T47D (cell line): ENCODE measurements around the gene KCNQ1.
A peak's percentile ranks its signal among the peaks of the same experiment; 100 is the strongest.

Experiments
- DNase-seq, 2 experiments: peaks; one replicate each; pipeline versions ENCODE4 v3.0.0 to v3.0.0-alpha.2; 2011 to 2012; ENCODE audit warnings: low read depth in 1 of 2, low spot score in 1 of 2
- JUND ChIP-seq: IDR thresholded peaks from 2 replicates; pipeline ENCODE4 v1.6.1; 2012; ENCODE audit warnings: low read depth
- in situ Hi-C: cut with HindIII; loops from 2 replicates; pipeline ENCODE4 v1.10.0; 2016; ENCODE audit warnings: low sequenced_read_pairs, low pct_unique_long_range_greater_than_20kb

The KCNQ1 gene

DNA sequence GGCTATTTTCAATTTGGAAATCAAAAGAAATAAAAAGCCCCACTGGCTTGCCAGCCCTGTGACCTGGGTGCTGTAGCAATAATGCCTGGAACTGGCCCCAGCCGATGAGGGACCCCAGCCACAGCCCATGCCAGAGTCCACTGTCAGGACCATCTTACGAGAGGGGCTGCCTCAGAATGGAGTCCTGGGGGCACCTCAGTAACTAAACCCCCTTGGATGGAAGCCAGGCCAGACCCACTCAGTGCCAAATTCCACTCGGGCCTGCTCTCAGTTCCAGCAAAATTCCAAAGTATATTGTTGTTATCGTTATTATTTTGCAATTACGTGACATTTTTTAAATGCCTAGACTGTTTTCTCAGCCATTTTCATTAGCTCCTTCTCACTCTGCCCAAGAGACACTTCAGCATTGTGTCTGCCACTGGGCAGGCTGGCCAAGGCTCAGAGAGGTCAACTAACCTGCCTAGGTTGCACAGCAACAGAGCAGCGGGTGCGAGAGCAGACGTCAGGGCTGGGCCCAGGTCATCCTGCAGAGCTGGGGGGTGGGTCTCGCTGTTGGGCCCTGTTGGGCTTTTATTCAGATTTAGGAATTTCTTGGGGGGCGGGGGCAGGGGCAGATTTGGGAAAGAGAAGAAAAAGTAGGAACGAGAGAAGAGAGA is 421.2 kb downstream of the KCNQ1 start:
- no peak for TF ChIP-seq JUND
- in situ Hi-C loops = no loop called here
- DNase-seq = no peak

DNA sequence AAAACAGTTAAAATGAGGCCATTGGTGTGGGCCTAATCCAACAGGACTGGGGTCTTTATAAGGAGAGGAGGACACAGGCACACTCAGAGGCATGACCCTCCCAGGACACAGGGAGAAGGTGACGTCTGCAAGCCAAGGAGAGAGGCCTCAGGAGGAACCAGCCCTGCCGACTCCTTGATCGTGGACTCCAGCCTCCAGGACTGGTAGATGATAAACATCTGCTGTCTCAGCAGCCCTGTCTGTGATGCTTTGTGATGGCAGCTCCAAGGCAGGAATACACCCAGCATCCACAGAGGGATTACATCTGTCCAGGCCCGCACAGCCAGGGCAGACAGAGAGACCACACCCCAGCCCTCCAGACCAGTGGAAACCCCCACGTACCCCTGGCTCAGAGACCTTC is 422.3 kb downstream of the KCNQ1 start:
- DNase-seq = no peak
- TF ChIP-seq JUND = no peak
- in situ Hi-C loops = no loop called here

GRCh38 chr11:2867722-2868505 is 423.1 kb downstream of the KCNQ1 start:
- no peak for DNase-seq
- no peak for TF ChIP-seq JUND
- in situ Hi-C loops = no loop called here

GRCh38 chr11:2868506-2869133 is 423.8 kb downstream of the KCNQ1 start:
- in situ Hi-C loops = no loop called here
- no peak for TF ChIP-seq JUND
- no peak for DNase-seq

GRCh38 chr11:2869134-2869526 is 424.3 kb downstream of the KCNQ1 start:
- no peak for DNase-seq
- no peak for TF ChIP-seq JUND
- in situ Hi-C loops = no loop called here

DNA sequence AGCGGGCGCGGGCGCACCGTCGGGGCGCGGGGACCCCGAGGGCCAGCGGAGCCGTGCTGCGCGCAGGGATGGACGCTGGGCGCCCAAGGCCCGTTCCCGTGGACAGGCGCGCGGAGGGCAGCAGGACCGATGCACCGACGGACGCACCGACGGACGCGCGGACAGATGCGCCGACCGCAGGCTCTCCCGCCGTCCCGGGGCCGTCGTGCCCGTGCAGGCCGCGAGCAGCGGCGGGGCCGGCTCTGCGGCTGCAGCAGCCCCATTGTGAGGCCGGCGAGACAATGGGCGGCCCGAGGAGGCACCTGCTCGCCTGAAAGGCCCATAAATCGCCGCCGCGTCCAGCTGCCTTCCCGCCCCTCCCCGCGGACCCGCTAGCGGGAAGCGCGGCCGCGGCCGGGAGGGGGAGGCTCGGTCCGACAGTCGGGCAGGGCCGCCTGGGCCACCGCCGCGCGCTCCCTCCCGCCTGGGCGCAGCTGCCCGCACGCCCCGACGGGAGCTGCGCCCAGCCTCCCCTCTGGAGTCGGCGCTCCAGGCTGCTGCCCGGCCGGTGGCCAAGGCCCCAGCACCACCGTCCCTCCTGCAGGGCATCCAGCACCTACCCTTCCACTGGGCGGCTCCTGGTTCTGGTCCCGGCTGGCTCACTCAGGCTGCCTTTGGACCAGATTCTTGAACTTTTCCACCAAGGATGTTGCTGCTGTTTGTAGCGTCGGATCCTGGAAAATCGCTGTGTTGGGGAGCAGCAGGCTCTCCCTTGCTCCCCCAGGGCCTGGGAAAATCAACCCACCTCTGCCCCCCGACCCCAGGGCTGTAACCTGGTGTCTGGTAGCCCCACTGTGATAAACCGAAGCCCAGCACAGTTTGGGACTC is 425.0 kb downstream of the KCNQ1 start:
- TF ChIP-seq JUND = no peak
- in situ Hi-C loops = no loop called here
- DNase-seq = no peak

- in situ Hi-C loops = no loop called here
- no peak for DNase-seq
- no peak for TF ChIP-seq JUND
These were observed 425.7 kb downstream of the KCNQ1 start for GRCh38 chr11:2870460-2870859.

DNA sequence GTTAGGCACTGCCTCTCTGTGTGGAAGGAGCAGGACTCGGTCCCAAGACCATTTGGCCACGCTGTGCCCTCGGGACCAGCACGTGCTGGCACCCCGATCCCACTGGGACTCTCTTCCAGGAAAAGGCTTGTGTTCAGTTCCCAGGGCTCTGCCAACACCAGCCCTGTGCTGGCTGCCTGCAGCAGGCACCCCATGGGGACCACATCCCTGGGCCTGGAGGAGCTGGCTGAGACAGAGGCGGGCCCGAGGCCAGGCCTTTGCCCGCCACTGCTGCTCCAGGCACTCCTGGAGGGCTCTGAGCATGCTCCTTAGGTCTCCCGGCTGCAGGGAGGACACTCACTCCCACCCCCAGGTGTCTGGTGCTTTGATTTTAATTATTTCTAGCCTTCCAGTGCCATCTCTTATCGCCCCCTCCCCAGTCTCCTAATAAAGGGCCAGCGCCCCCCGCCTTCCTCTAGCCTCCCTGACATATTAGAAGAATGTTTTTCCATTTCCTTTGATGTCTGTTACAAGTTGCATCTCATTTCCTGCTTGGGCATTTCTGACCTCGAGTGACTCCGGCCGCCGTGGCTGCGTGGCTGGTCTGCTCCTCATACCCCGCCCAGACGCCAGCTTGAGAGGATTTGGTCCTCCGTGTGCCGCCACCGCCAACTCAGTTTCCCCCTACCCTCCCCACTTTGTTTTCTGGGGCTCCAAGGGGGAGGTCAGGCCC is 426.3 kb downstream of the KCNQ1 start:
- no peak for DNase-seq
- no peak for TF ChIP-seq JUND
- in situ Hi-C loops = no loop called here

- no peak for TF ChIP-seq JUND
- no peak for DNase-seq
- in situ Hi-C loops = no loop called here
These were observed 430.2 kb downstream of the KCNQ1 start for GRCh38 chr11:2874963-2875362.

DNA sequence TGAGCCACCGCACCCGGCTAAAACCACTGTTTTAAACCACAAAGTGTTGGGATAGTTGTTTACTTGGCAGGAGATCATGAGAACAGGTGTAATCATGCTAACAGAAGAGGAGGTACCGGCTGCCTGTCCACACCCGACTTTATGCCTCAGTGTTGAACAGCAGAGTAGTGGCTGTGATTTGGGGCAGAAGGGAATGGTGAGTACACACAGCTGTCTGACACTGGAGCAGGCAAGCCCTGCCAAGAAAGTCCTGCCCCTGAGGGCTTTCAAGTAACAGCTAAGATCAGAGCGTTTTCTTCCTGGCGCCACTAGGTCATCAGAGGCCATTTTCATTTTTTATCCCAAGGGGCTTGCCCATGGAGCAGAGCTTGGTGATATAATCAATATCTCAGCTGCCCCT is 432.7 kb downstream of the KCNQ1 start:
- no peak for TF ChIP-seq JUND
- DNase-seq = peak in 1 of 2 experiments; percentile 22
- in situ Hi-C loops = no loop called here

GRCh38 chr11:2878782-2879181 is 434.0 kb downstream of the KCNQ1 start:
- in situ Hi-C loops = no loop called here
- TF ChIP-seq JUND = no peak
- no peak for DNase-seq

GRCh38 chr11:2880646-2881045 is 435.8 kb downstream of the KCNQ1 start:
- in situ Hi-C loops = no loop called here
- TF ChIP-seq JUND = no peak

More at GRCh38 chr11:2880646-2881045, 435.8 kb downstream of the KCNQ1 start:
- DNase-seq = no peak
